Peyer's patch (tissue), 4 donors: ENCODE results near the gene ARSK. TPM values are rescaled to one million over a fixed set of nuclear protein-coding genes. Genes with fewer than 3 reads are reported as not detected.

Experiments
- DNase-seq, 3 donors: peaks; one replicate each; pipeline ENCODE4 v3.0.0-alpha.2; 2017 to 2019
- H3K27ac ChIP-seq, 4 donors: fragments of 200-600 bp; sonication (generic); one replicate each; pipeline ENCODE4 v1.5.1; 2016 to 2019
- H3K27me3 ChIP-seq, 2 donors: fragments of 200-600 bp; sonication (generic); one replicate each; pipeline ENCODE4 v1.5.1; 2019
- H3K36me3 ChIP-seq, 3 donors: fragments of 200-600 bp; sonication (generic); one replicate each; pipeline ENCODE4 v1.5.1; 2016 to 2019
- H3K4me1 ChIP-seq, 4 donors: fragments of 200-600 bp; sonication (generic); one replicate each; pipeline ENCODE4 v1.5.1; 2016 to 2019
- H3K4me3 ChIP-seq, 4 donors: fragments of 200-600 bp; sonication (generic); 1 replicate in 3 of 4; 2 replicates in 1 of 4; pipeline ENCODE4 v1.5.1; 2016 to 2019; ENCODE audit warnings: mild to moderate bottlenecking in 1 of 4
- H3K9me3 ChIP-seq, 4 donors: fragments of 200-600 bp; sonication (generic); one replicate each; pipeline ENCODE4 v1.5.1; 2016 to 2019; ENCODE audit warnings: mild to moderate bottlenecking in 1 of 4
- POLR2A ChIP-seq, 2 donors: fragments of 450-650 bp; IDR thresholded peaks; one replicate each; pipeline ENCODE4 v1.5.1; 2017; ENCODE audit warnings: antibody characterized with exemption in 2 of 2, mild to moderate bottlenecking in 2 of 2, moderate library complexity in 2 of 2
- total RNA-seq, 4 donors: library from RNA; depleted of rRNA; stranded (reverse); fragments of >200 nt; gene quantifications; one replicate each; pipeline ENCODE4 v1.1.0, GENCODE V29; 2016
- TF ChIP-seq, protein P1 (sequence below), 6 experiments: fragments of 450-650 bp in 4 of 6; fragments of 200-600 bp in 2 of 6; sonication (generic) in 1 of 6; IDR thresholded peaks; one replicate each; pipeline ENCODE4 v1.5.1; 2017 to 2019; ENCODE audit warnings: antibody characterized with exemption in 6 of 6, mild to moderate bottlenecking in 3 of 6, moderate library complexity in 1 of 6

ARSK gene
- total RNA-seq, 4 donors from 2014 or later: 0.76 to 6.6 (median 2.1) TPM

DNA sequence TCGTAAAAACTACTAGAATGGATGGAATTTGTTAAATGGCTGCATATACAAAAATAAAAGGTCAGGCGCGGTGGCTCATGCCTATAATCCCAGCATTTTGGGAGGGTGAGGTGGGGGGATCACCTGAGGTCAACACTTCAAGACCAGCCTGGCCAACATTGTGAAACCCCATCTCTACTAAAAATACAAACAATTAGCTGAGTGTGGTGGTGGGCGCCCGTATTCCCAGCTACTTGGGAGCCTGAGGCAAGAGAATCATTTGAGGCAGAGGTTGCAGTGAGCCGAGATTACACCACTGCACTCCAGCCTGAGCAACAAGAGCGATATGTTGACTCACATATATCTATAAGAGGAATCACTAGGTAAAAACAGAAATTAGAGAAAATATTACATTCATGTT is 55.6 kb downstream of the ARSK start:
- Histone ChIP-seq H3K36me3 (no peaks in the 10 kb centered on the region), H3K4me3 (no peak overlapping the region), H3K9me3 (no peaks in the 10 kb centered on the region), H3K27ac (no peak overlapping the region), H3K4me1 (no peaks in the 10 kb centered on the region), H3K27me3 (no peaks in the 10 kb centered on the region)
- DNase-seq: no peak
- TF ChIP-seq POLR2A (IDR thresholded peaks at IDR 0.05): no peak
- TF ChIP-seq, protein P1, sequence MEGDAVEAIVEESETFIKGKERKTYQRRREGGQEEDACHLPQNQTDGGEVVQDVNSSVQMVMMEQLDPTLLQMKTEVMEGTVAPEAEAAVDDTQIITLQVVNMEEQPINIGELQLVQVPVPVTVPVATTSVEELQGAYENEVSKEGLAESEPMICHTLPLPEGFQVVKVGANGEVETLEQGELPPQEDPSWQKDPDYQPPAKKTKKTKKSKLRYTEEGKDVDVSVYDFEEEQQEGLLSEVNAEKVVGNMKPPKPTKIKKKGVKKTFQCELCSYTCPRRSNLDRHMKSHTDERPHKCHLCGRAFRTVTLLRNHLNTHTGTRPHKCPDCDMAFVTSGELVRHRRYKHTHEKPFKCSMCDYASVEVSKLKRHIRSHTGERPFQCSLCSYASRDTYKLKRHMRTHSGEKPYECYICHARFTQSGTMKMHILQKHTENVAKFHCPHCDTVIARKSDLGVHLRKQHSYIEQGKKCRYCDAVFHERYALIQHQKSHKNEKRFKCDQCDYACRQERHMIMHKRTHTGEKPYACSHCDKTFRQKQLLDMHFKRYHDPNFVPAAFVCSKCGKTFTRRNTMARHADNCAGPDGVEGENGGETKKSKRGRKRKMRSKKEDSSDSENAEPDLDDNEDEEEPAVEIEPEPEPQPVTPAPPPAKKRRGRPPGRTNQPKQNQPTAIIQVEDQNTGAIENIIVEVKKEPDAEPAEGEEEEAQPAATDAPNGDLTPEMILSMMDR (IDR thresholded peaks at IDR 0.05): no peak

- Histone ChIP-seq H3K4me1 (no peaks in the 10 kb centered on the region), H3K27me3 (no peaks in the 10 kb centered on the region), H3K4me3 (no peak overlapping the region), H3K36me3 (no peaks in the 10 kb centered on the region), H3K27ac (no peak overlapping the region), H3K9me3 (no peaks in the 10 kb centered on the region)
- TF ChIP-seq, protein P1 (IDR thresholded peaks at IDR 0.05): no peak
- no peak for TF ChIP-seq POLR2A (IDR thresholded peaks at IDR 0.05)
- no peak for DNase-seq
Measured at GRCh38 chr5:95611396-95611795, 56.5 kb downstream of the ARSK start.

GRCh38 chr5:95613514-95613913 is 58.6 kb downstream of the ARSK start:
- Histone ChIP-seq H3K36me3 (no peaks in the 10 kb centered on the region), H3K27ac (no peak overlapping the region), H3K27me3 (no peaks in the 10 kb centered on the region), H3K4me1 (no peaks in the 10 kb centered on the region), H3K9me3 (no peaks in the 10 kb centered on the region), H3K4me3 (no peak overlapping the region)
- TF ChIP-seq POLR2A (IDR thresholded peaks at IDR 0.05): no peak
- TF ChIP-seq, protein P1 (IDR thresholded peaks at IDR 0.05): no peak
- no peak for DNase-seq

DNA sequence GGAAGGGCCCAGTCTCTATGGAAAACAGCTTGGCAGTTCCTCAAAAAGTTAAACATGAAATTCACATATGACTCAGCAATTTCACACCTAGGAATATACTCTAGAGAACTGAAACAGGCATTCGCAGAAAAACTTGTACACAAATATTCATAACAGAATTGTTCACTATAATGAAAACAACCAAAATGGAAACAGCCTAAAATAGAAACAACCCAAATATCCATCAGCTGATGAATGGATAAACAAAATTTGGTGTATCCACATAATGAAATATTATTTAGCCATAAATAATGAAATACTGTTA is 60.2 kb downstream of the ARSK start:
- no peak overlapping the region for H3K27ac ChIP-seq
- no peak for TF ChIP-seq POLR2A (IDR thresholded peaks at IDR 0.05)
- TF ChIP-seq, protein P1 (IDR thresholded peaks at IDR 0.05): no peak
- H3K9me3 ChIP-seq: no peaks in the 10 kb centered on the region
- H3K27me3 ChIP-seq: no peaks in the 10 kb centered on the region
- peaks cover 0 to 7% (median 0%) of the 10 kb centered on the region in 4 donors for H3K4me1 ChIP-seq
- no peak for DNase-seq
- no peaks in the 10 kb centered on the region for H3K36me3 ChIP-seq
- H3K4me3 ChIP-seq: no peak overlapping the region

DNA sequence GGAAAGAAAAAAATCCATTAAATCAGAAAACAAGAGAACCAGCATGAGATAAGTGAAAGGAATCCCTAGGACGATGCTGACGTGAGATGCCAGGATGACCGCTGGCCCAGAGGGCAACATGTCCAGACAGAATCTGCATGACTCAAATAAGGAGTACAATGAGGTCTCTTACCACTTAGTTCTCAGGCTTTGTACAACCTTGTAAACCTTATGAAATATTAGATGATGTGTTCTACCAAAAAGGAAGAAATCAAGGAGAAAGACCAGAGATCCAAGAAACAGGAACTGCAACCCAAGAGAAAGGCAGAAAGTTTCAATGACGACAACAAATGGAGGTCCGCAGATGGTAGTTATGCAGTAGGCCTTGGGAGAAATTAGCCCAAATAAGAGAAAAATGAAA is 62.2 kb downstream of the ARSK start:
- Histone ChIP-seq H3K36me3 (no peaks in the 10 kb centered on the region), H3K4me1 (peaks cover 0 to 21% (median 2%) of the 10 kb centered on the region in 4 donors), H3K27me3 (no peaks in the 10 kb centered on the region), H3K4me3 (no peak overlapping the region), H3K27ac (no peak overlapping the region), H3K9me3 (no peaks in the 10 kb centered on the region)
- DNase-seq: no peak
- TF ChIP-seq POLR2A (IDR thresholded peaks at IDR 0.05): no peak

DNA sequence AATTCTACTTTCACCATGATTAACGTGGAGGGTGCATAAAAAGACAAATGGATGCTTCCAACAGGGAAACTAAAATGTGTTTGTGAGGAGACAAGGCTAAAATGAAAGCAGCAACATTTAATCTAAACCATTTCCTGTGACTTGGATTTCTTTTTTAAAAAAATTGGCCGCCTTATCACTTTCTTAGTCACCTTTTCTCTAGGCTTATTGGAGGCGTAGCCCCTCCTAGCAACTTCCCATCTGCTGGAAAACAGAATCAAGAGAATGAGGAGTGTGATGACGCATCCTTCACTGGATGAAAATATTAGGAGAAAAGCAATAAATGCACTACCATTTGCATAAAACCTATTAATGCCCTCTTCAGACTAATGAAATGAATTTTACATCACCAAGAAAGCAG is 64.2 kb downstream of the ARSK start:
- Histone ChIP-seq H3K4me3 (no peak overlapping the region), H3K36me3 (no peaks in the 10 kb centered on the region), H3K4me1 (peaks cover 0 to 21% (median 2%) of the 10 kb centered on the region in 4 donors), H3K27me3 (no peaks in the 10 kb centered on the region), H3K27ac (no peak overlapping the region), H3K9me3 (no peaks in the 10 kb centered on the region)
- no peak for DNase-seq
- TF ChIP-seq POLR2A (IDR thresholded peaks at IDR 0.05): no peak
- TF ChIP-seq, protein P1 (IDR thresholded peaks at IDR 0.05): no peak
